ENCODE results near the gene ZNF594. TPM values are rescaled to one million over a fixed set of nuclear protein-coding genes. Genes with fewer than 3 reads are reported as not detected.
"Not testable (repeated sequence)": the region's sequence is repeated elsewhere in the genome, so short reads cannot be mapped to it uniquely, and the experiment has no call there.

The ZNF594 gene
- total RNA-seq, 4 donors from 2014 or later, result 10.2 to 23.9 (median 18.5) TPM

- Histone ChIP-seq H3K27ac (no peak overlapping the region), H3K4me3 (no peak overlapping the region), H3K27me3 (no peaks in the 10 kb centered on the region), H3K36me3 (no peaks in the 10 kb centered on the region), H3K9me3 (no peaks in the 10 kb centered on the region), H3K4me1 (no peaks in the 10 kb centered on the region)
- no peak for DNase-seq
- no peak for TF ChIP-seq POLR2A (IDR thresholded peaks at IDR 0.05)
- TF ChIP-seq, protein P1, sequence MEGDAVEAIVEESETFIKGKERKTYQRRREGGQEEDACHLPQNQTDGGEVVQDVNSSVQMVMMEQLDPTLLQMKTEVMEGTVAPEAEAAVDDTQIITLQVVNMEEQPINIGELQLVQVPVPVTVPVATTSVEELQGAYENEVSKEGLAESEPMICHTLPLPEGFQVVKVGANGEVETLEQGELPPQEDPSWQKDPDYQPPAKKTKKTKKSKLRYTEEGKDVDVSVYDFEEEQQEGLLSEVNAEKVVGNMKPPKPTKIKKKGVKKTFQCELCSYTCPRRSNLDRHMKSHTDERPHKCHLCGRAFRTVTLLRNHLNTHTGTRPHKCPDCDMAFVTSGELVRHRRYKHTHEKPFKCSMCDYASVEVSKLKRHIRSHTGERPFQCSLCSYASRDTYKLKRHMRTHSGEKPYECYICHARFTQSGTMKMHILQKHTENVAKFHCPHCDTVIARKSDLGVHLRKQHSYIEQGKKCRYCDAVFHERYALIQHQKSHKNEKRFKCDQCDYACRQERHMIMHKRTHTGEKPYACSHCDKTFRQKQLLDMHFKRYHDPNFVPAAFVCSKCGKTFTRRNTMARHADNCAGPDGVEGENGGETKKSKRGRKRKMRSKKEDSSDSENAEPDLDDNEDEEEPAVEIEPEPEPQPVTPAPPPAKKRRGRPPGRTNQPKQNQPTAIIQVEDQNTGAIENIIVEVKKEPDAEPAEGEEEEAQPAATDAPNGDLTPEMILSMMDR (IDR thresholded peaks at IDR 0.05), result no peak
These were observed 27.2 kb downstream of the ZNF594 start for GRCh38 chr17:5164436-5164835.

DNA sequence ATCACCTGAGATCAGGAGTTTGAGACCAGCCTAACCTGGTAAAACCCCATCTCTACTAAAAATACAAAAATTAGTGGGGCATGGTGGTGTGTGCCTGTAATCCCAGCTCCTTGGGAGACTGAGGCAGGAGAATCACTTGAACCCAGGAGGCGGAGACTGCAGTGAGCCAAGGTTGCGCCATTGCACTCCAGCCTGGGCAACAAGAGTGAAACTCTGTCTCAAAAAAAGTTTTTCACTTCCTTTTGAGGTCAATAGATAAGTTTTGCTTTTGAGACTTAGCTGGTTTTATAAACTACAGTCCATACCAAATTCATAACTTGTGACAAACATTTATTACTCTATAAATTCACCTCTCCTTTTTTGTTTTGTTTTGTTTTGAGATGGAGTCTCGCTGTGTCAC, 29.9 kb downstream of the ZNF594 start:
- DNase-seq, H3K4me3 ChIP-seq, H3K27ac ChIP-seq, H3K27me3 ChIP-seq, H3K9me3 ChIP-seq, H3K36me3 ChIP-seq, H3K4me1 ChIP-seq: not testable (repeated sequence)

GRCh38 chr17:5160702-5161101, 31.0 kb downstream of the ZNF594 start:
- not testable (repeated sequence) for H3K9me3 ChIP-seq, H3K4me3 ChIP-seq, H3K36me3 ChIP-seq, H3K27ac ChIP-seq, H3K4me1 ChIP-seq, DNase-seq, H3K27me3 ChIP-seq

- not testable (repeated sequence) for H3K36me3 ChIP-seq, H3K9me3 ChIP-seq, H3K4me1 ChIP-seq, DNase-seq, H3K27ac ChIP-seq, H3K27me3 ChIP-seq, H3K4me3 ChIP-seq
These were observed 45.5 kb downstream of the ZNF594 start for GRCh38 chr17:5146122-5146521.

GRCh38 chr17:5142877-5143276, 48.8 kb downstream of the ZNF594 start:
- not testable (repeated sequence) for H3K27ac ChIP-seq, H3K4me3 ChIP-seq, H3K9me3 ChIP-seq, DNase-seq, H3K36me3 ChIP-seq, H3K27me3 ChIP-seq, H3K4me1 ChIP-seq

DNA sequence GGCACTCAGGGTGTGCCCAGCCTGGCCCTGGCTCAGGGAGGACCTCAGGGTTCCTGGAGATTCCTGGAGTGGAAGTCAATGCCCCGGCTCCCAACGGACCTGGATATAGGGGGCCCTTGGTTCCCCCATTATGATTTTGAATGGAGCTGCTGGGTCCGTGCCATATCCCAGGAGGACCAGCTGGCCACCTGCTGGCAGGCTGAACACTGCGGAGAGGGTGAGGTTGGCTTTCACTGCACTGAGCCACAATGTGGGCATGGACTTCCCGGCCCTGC, 52.3 kb downstream of the ZNF594 start:
- TF ChIP-seq POLR2A (IDR thresholded peaks at IDR 0.05), result no peak
- H3K36me3 ChIP-seq, result no peaks in the 10 kb centered on the region
- H3K27me3 ChIP-seq, result no peaks in the 10 kb centered on the region
- no peak for DNase-seq
- H3K4me3 ChIP-seq, result no peak overlapping the region
- no peaks in the 10 kb centered on the region for H3K4me1 ChIP-seq
- no peaks in the 10 kb centered on the region for H3K9me3 ChIP-seq
- H3K27ac ChIP-seq, result no peak overlapping the region

- no peaks in the 10 kb centered on the region for H3K36me3 ChIP-seq
- TF ChIP-seq, protein P1 (IDR thresholded peaks at IDR 0.05), result no peak
- TF ChIP-seq POLR2A (IDR thresholded peaks at IDR 0.05), result no peak
- no peak overlapping the region for H3K27ac ChIP-seq
- no peak overlapping the region for H3K4me3 ChIP-seq
- no peaks in the 10 kb centered on the region for H3K27me3 ChIP-seq
- no peak for DNase-seq
- H3K4me1 ChIP-seq, result no peaks in the 10 kb centered on the region
- H3K9me3 ChIP-seq, result no peaks in the 10 kb centered on the region
These were observed 52.8 kb downstream of the ZNF594 start for GRCh38 chr17:5138616-5139457.

DNA sequence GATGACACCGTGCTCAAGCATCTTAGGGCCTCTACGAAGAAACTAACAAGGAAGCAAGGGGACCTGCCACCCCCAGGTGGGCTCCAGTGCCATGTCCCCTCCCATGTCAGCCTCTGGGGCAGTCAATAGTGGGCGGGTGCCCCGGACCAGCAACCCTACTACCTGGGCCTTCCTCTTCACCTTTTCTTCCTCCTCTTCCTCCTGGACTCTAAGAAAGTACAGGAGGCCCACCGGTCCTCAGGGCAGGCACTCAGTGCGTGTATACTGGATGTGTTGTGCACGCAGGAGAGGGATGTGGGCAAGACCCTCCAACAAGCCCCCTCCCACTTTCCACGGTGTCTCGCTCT, 53.5 kb downstream of the ZNF594 start:
- not testable (repeated sequence) for H3K27me3 ChIP-seq, H3K4me1 ChIP-seq, H3K36me3 ChIP-seq, H3K9me3 ChIP-seq, H3K4me3 ChIP-seq, H3K27ac ChIP-seq, DNase-seq

- H3K27ac ChIP-seq, H3K4me3 ChIP-seq, H3K4me1 ChIP-seq, H3K9me3 ChIP-seq, H3K36me3 ChIP-seq, DNase-seq, H3K27me3 ChIP-seq: not testable (repeated sequence)
These were observed 54.0 kb downstream of the ZNF594 start for GRCh38 chr17:5137511-5138197.

- not testable (repeated sequence) for H3K27ac ChIP-seq, H3K9me3 ChIP-seq, H3K27me3 ChIP-seq, H3K4me1 ChIP-seq, H3K4me3 ChIP-seq, H3K36me3 ChIP-seq
- peak in 1 of 3 donors; percentile 23 for DNase-seq
These were observed 54.9 kb downstream of the ZNF594 start for GRCh38 chr17:5136580-5137412.
